NOMO-1 treated with dmso at 0.1 percent for 144 hours (cell line): ENCODE results near the gene GCSH.
"Not testable (repeated sequence)": the region's sequence is repeated elsewhere in the genome, so short reads cannot be mapped to it uniquely, and the experiment has no call there.

ENCODE experiments used
- DNase-seq: peaks from one replicate; lab custom pipeline; 2025; ENCODE audit not compliant: unreplicated experiment; lab: John Stamatoyannopoulos, UW

Gene GCSH

DNA sequence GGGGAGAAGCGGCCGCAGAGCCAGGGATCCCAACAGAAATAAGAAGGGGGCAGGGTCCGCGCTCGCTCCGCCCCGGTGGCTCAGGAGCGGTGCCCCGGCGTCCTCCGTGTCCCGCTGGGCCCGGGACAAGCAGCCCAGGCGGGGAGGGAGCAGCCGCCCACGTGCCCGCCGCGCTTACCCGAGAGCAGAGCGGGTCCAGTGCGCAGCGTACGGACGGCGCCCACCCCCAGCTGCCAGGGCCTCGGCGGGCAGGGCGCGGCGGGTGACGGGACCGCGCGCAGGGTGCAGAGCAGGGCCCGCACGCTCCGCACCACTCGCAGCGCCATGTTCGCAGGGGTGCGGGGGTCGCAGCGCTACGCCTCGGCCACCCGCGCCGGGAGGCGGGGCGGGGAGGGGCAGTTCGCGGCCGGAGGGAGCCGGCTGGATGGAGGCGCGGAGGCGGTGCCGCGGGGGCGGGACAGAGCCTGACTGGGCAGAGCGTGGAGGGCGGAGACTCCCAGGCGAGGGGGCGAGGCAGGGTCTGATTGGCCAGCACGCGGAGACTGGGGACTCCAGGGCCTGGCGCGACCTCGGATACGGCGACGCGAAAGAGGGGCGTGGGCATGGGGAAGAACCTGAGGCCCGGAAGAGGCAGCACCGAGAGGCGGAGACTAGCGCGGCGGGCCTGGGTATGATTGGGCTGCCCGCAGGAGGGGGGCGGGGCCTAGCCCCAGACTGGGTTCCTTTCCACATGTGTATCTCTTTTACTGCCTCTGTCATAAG lies at the start of gene GCSH:
GCSH (minus strand) TSS at position 443 of the 762 bp plus-strand sequence; CDS start at position 326, 117 bp downstream.
- DNase-seq = peak; percentile 98

DNA sequence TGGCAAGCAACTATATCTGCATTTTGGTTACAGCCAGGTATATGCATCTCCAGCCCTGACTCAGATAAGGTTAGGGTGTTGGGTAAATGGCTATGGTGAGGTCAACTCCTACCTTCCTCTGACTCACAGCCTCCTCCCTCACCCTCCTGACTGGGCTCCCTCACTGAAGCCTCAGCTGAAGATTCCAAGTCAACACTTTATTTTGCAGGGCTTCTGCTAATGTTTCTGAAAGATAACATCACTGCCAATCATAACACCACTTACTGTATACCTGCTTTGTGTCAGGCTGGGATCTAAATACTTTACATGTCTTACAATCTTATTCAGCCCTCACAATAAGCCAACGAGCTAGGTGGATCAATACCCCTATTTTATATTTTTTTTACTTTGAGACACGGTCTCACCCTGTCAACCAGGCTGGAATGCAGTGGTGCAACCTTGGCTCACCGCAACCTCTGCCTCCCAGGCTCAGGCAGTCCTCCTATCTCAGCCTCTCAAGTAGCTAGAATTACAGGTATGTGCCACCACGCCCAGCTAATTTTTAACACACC lies 47.8 kb upstream of the GCSH start:
- DNase-seq = no peak

GRCh38 chr16:81142864-81143263 lies 46.7 kb upstream of the GCSH start:
- no peak for DNase-seq

GRCh38 chr16:81140930-81141780 lies 45.0 kb upstream of the GCSH start:
- no peak for DNase-seq

GRCh38 chr16:81138831-81139557 lies 42.8 kb upstream of the GCSH start:
- no peak for DNase-seq

GRCh38 chr16:81137754-81138153 lies 41.6 kb upstream of the GCSH start:
- no peak for DNase-seq

- no peak for DNase-seq
These were observed 40.5 kb upstream of the GCSH start for GRCh38 chr16:81136390-81137335.

GRCh38 chr16:81130126-81130525 lies 33.9 kb upstream of the GCSH start:
- DNase-seq = no peak

- no peak for DNase-seq
These were observed 32.7 kb upstream of the GCSH start for GRCh38 chr16:81128726-81129524.

- no peak for DNase-seq
These were observed 30.9 kb upstream of the GCSH start for GRCh38 chr16:81127051-81127450.

- no peak for DNase-seq
These were observed 27.1 kb upstream of the GCSH start for GRCh38 chr16:81123092-81123852.

GRCh38 chr16:81121474-81121990 lies 25.3 kb upstream of the GCSH start:
- DNase-seq = no peak

- no peak for DNase-seq
These were observed 21.2 kb upstream of the GCSH start for GRCh38 chr16:81117436-81117835.

- no peak for DNase-seq
These were observed 20.1 kb upstream of the GCSH start for GRCh38 chr16:81116285-81116684.

- no peak for DNase-seq
These were observed 16.3 kb upstream of the GCSH start for GRCh38 chr16:81112453-81112852.

GRCh38 chr16:81109274-81109673 lies 13.1 kb upstream of the GCSH start:
- DNase-seq = not testable (repeated sequence)

- DNase-seq = no peak
These were observed 11.3 kb upstream of the GCSH start for GRCh38 chr16:81107511-81107910.

DNA sequence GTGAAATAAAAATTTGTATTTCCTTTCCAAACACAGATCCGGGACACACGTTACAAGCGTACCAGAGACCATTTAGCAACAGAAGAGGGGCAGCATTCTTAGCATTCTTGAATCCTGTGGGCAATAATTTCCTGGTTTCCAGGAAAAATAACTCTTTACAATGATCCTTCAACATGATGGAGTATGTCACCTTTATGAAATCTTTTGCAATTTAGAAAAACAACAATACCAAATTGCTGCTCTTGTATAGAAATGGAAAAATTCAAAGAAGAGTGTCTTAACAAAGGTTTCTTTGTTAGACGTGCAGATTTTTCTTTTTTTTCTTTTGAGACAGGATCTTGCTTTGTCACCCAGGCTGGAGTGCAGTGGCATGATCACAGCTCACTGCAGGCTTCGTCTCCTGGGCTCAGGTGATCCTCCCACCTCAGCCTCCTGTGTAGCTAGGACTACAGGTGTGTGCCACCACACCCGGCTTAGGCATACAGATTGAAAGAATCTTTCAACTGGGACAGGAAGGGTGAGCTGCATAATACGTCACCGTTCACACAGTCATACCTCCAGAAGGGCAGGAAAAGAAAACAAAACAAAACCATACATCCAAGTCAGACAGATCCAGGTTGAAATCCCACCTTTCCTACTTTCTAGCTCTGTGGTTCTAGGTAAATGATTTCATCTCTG lies 10.8 kb upstream of the GCSH start:
- no peak for DNase-seq
